T-helper 2 cell (primary cell): ENCODE results near the gene MICAL2.

Experiments
- DNase-seq, 5 experiments: peaks; one replicate each; pipeline versions ENCODE4 v3.0.0 to v3.0.0-alpha.2; 2012 to 2022

Gene MICAL2

GRCh38 chr11:12212174-12212820 lies 101.9 kb downstream of the MICAL2 start:
- DNase-seq, result no peak

GRCh38 chr11:12212821-12213185 lies 102.4 kb downstream of the MICAL2 start:
- DNase-seq, result no peak

GRCh38 chr11:12213883-12214282 lies 103.5 kb downstream of the MICAL2 start:
- no peak for DNase-seq

- no peak for DNase-seq
Measured at GRCh38 chr11:12214751-12215150, 104.4 kb downstream of the MICAL2 start.

GRCh38 chr11:12215181-12215593 lies 104.8 kb downstream of the MICAL2 start:
- peak in 1 of 5 experiments; percentile 53 for DNase-seq

GRCh38 chr11:12216041-12216451 lies 105.7 kb downstream of the MICAL2 start:
- peak in 1 of 5 experiments; percentile 78 for DNase-seq

GRCh38 chr11:12216671-12217374 lies 106.4 kb downstream of the MICAL2 start:
- peak in 1 of 5 experiments; percentile 24 for DNase-seq

- no peak for DNase-seq
Measured at GRCh38 chr11:12217879-12218278, 107.5 kb downstream of the MICAL2 start.

- DNase-seq, result no peak
Measured at GRCh38 chr11:12218909-12219308, 108.5 kb downstream of the MICAL2 start.

- no peak for DNase-seq
Measured at GRCh38 chr11:12219757-12220156, 109.4 kb downstream of the MICAL2 start.

GRCh38 chr11:12220305-12220704 lies 109.9 kb downstream of the MICAL2 start:
- no peak for DNase-seq

- DNase-seq, result no peak
Measured at GRCh38 chr11:12221051-12221535, 110.7 kb downstream of the MICAL2 start.

- DNase-seq, result peak in 2 of 5 experiments; percentile 48 to 50
Measured at GRCh38 chr11:12222055-12222792, 111.8 kb downstream of the MICAL2 start.

- DNase-seq, result peak in 2 of 5 experiments; percentile 57 to 78
Measured at GRCh38 chr11:12223771-12224536, 113.6 kb downstream of the MICAL2 start.

- peak; percentile 53 to 100 (median 80) for DNase-seq
Measured at GRCh38 chr11:12224537-12224893, 114.1 kb downstream of the MICAL2 start.

GRCh38 chr11:12225046-12225739 lies 114.8 kb downstream of the MICAL2 start:
- peak in 1 of 5 experiments; percentile 42 for DNase-seq

- DNase-seq, result no peak
Measured at GRCh38 chr11:12226093-12226492, 115.7 kb downstream of the MICAL2 start.

- DNase-seq, result no peak
Measured at GRCh38 chr11:12229450-12230229, 119.2 kb downstream of the MICAL2 start.

- DNase-seq, result no peak
Measured at GRCh38 chr11:12232160-12232559, 121.8 kb downstream of the MICAL2 start.

- DNase-seq, result no peak
Measured at GRCh38 chr11:12232817-12233601, 122.6 kb downstream of the MICAL2 start.

GRCh38 chr11:12233602-12233925 lies 123.2 kb downstream of the MICAL2 start:
- no peak for DNase-seq
